ENCODE results near the gene ZNF768.

- TF ChIP-seq POLR2AphosphoS5 (IDR thresholded peaks at IDR 0.05; ENCODE audit: low read depth, low read length) (no peak), POLR2A (IDR thresholded peaks at IDR 0.05; ENCODE audit: borderline replicate concordance, extremely low read depth, insufficient read depth, insufficient read length) (no peak), EZH2 (IDR thresholded peaks at IDR 0.05) (no peak), ATF3 (IDR thresholded peaks at IDR 0.05) (no peak), RAD21 (IDR thresholded peaks at IDR 0.05; ENCODE audit: low read depth) (no peak), ZNF274 (IDR thresholded peaks at IDR 0.05; ENCODE audit: low read depth, low read length) (no peak), CEBPB (IDR thresholded peaks at IDR 0.05; ENCODE audit: low read depth) (no peak), EGR1 (IDR thresholded peaks at IDR 0.05; ENCODE audit: low read depth) (no peak), REST (IDR thresholded peaks at IDR 0.05; ENCODE audit: low read depth) (no peak)
- TF ChIP-seq, protein P1, sequence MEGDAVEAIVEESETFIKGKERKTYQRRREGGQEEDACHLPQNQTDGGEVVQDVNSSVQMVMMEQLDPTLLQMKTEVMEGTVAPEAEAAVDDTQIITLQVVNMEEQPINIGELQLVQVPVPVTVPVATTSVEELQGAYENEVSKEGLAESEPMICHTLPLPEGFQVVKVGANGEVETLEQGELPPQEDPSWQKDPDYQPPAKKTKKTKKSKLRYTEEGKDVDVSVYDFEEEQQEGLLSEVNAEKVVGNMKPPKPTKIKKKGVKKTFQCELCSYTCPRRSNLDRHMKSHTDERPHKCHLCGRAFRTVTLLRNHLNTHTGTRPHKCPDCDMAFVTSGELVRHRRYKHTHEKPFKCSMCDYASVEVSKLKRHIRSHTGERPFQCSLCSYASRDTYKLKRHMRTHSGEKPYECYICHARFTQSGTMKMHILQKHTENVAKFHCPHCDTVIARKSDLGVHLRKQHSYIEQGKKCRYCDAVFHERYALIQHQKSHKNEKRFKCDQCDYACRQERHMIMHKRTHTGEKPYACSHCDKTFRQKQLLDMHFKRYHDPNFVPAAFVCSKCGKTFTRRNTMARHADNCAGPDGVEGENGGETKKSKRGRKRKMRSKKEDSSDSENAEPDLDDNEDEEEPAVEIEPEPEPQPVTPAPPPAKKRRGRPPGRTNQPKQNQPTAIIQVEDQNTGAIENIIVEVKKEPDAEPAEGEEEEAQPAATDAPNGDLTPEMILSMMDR (IDR thresholded peaks at IDR 0.05 in 2 of 3, conservative IDR thresholded peaks at IDR 0.05 in 1 of 3; ENCODE audit: borderline replicate concordance in 1 of 3, insufficient read depth in 1 of 3, low read depth in 2 of 3, low read length in 2 of 3): no peak
- TF ChIP-seq, protein P2, sequence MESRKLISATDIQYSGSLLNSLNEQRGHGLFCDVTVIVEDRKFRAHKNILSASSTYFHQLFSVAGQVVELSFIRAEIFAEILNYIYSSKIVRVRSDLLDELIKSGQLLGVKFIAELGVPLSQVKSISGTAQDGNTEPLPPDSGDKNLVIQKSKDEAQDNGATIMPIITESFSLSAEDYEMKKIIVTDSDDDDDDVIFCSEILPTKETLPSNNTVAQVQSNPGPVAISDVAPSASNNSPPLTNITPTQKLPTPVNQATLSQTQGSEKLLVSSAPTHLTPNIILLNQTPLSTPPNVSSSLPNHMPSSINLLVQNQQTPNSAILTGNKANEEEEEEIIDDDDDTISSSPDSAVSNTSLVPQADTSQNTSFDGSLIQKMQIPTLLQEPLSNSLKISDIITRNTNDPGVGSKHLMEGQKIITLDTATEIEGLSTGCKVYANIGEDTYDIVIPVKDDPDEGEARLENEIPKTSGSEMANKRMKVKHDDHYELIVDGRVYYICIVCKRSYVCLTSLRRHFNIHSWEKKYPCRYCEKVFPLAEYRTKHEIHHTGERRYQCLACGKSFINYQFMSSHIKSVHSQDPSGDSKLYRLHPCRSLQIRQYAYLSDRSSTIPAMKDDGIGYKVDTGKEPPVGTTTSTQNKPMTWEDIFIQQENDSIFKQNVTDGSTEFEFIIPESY (IDR thresholded peaks at IDR 0.05; ENCODE audit: extremely low read depth, insufficient replicate concordance, low read length): no peak
These were observed 39.2 kb upstream of the ZNF768 start for GRCh38 chr16:30565526-30565925.
